Activated CD4-positive, alpha-beta T cell treated with anti-CD3 and anti-CD28 coated beads, Interleukin-2, amount 10 ng/mL, durations not matched to agents 24 days and 14 days (primary cell): ENCODE measurements around the gene ATP5ME. TPM values are rescaled to one million over a fixed set of nuclear protein-coding genes. Genes with fewer than 3 reads are reported as not detected.
A peak's percentile ranks its signal among the peaks of the same experiment; 100 is the strongest.
"Not testable (repeated sequence)": the region's sequence is repeated elsewhere in the genome, so short reads cannot be mapped to it uniquely, and the experiment has no call there.

Experiments used
- DNase-seq: peaks from one replicate; pipeline ENCODE4 v3.0.0; 2022
- H3K27ac Mint-ChIP-seq: one replicate; pipeline ENCODE4 v1.8.0; 2022; ENCODE audit warnings: mild to moderate bottlenecking, mixed read lengths
- H3K27me3 Mint-ChIP-seq: one replicate; pipeline ENCODE4 v1.8.0; 2022; ENCODE audit warnings: mixed read lengths
- H3K36me3 Mint-ChIP-seq: one replicate; pipeline ENCODE4 v1.8.0; 2022; ENCODE audit warnings: low read depth, mild to moderate bottlenecking, mixed read lengths
- H3K4me1 Mint-ChIP-seq: one replicate; pipeline ENCODE4 v1.8.0; 2021; ENCODE audit warnings: mixed read lengths
- H3K4me3 Mint-ChIP-seq: one replicate; pipeline ENCODE4 v1.8.0; 2022; ENCODE audit warnings: mild to moderate bottlenecking, moderate library complexity, mixed read lengths
- H3K9me3 Mint-ChIP-seq: one replicate; pipeline ENCODE4 v1.8.0; 2021; ENCODE audit warnings: mixed read lengths
- intact Hi-C: fragments of 100-400 bp; cut with micrococcal nuclease; formaldehyde crosslinking; loops from one replicate; pipeline ENCODE4 v1.15.1; 2023
- total RNA-seq: library from RNA; stranded (reverse); gene quantifications from 2 replicates; pipeline ENCODE4 v1.2.3, GENCODE V29; 2022

ATP5ME gene
- total RNA-seq, 1 donor from 2014 or later: 232 TPM

DNA sequence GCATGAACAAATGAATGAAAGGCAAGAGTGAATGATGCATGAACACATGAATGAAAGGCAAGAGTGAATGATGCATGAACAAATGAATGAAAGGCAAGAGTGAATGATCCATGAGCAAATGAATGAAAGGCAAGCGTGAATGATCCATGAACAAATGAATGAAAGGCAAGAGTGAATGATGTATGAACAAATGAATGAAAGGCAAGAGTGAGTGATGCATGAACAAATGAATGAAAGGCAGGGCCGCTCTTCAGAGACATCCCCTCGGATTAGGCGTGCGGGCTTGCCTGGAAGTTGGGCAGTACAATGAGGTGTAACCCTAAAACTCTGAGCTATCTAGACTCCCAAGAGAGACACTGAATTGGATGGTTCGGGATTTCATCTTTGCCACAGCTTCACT is 35.3 kb upstream of the ATP5ME start:
- no peaks in the 10 kb centered on the region for H3K9me3 Mint-ChIP-seq
- H3K4me3 Mint-ChIP-seq: no peak overlapping the region
- no peak overlapping the region for H3K27ac Mint-ChIP-seq
- no peak for DNase-seq
- peaks cover 14% of the 10 kb centered on the region for H3K4me1 Mint-ChIP-seq
- peaks cover 5% of the 10 kb centered on the region for H3K36me3 Mint-ChIP-seq
- intact Hi-C loops: no loop called here
- H3K27me3 Mint-ChIP-seq: no peaks in the 10 kb centered on the region

GRCh38 chr4:708631-708933 is 34.5 kb upstream of the ATP5ME start:
- no peak for DNase-seq
- Mint-ChIP-seq H3K4me3 (no peak overlapping the region), H3K36me3 (peaks cover 5% of the 10 kb centered on the region), H3K9me3 (no peaks in the 10 kb centered on the region), H3K27me3 (no peaks in the 10 kb centered on the region), H3K4me1 (peaks cover 14% of the 10 kb centered on the region), H3K27ac (no peak overlapping the region)
- intact Hi-C loops: no loop called here

- intact Hi-C loops: no loop called here
- Mint-ChIP-seq H3K4me3 (no peak overlapping the region), H3K36me3 (peaks cover 5% of the 10 kb centered on the region)
Observed at GRCh38 chr4:707929-708630, 34.0 kb upstream of the ATP5ME start.

GRCh38 chr4:706834-707598 is 32.9 kb upstream of the ATP5ME start:
- Mint-ChIP-seq H3K9me3 (no peaks in the 10 kb centered on the region), H3K36me3 (peaks cover 5% of the 10 kb centered on the region), H3K27ac (no peak overlapping the region), H3K4me3 (no peak overlapping the region), H3K4me1 (peaks cover 14% of the 10 kb centered on the region), H3K27me3 (no peaks in the 10 kb centered on the region)
- intact Hi-C loops: no loop called here
- DNase-seq: no peak

More at GRCh38 chr4:707929-708630, 34.0 kb upstream of the ATP5ME start:
- peaks cover 14% of the 10 kb centered on the region for H3K4me1 Mint-ChIP-seq
- no peak for DNase-seq
- no peak overlapping the region for H3K27ac Mint-ChIP-seq
- H3K9me3 Mint-ChIP-seq: no peaks in the 10 kb centered on the region
- H3K27me3 Mint-ChIP-seq: no peaks in the 10 kb centered on the region

GRCh38 chr4:706083-706633 is 32.1 kb upstream of the ATP5ME start:
- H3K27me3 Mint-ChIP-seq, intact Hi-C loops, H3K9me3 Mint-ChIP-seq, H3K27ac Mint-ChIP-seq, DNase-seq, H3K36me3 Mint-ChIP-seq: not testable (repeated sequence)
- Mint-ChIP-seq H3K4me3 (peak overlapping the region; percentile 91), H3K4me1 (peaks cover 14% of the 10 kb centered on the region)

GRCh38 chr4:705278-706082 is 31.4 kb upstream of the ATP5ME start, which contains the start of gene PCGF3:
PCGF3 (plus strand) TSS chr4:705832; CDS start chr4:733681, 27,849 bp downstream.
- H3K4me1 Mint-ChIP-seq: peaks cover 17% of the 10 kb centered on the region

DNA sequence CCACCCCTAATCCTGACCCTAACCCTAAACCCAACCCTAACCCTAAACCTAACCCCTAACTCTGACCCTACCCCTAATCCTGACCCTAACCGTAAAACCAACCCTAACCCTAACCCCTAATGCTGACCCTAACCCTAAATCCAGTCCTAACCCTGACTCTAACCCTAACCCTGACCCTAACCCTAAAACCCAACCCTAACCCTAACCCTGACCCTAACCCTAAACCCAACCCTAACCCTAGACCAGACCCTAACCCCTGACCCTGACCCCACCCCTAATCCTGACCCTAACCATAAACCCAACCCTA is 30.8 kb upstream of the ATP5ME start:
- H3K27ac Mint-ChIP-seq: peak overlapping the region; percentile 86
- no peaks in the 10 kb centered on the region for H3K9me3 Mint-ChIP-seq
- intact Hi-C loops: loop anchor here (1.0 to 2.0 kb wide), 3 partner anchors 21 to 77 kb away; partner anchors contain the start of genes ATP5ME and MYL5
- H3K36me3 Mint-ChIP-seq: peaks cover 3% of the 10 kb centered on the region
- peak overlapping the region; percentile 91 for H3K4me3 Mint-ChIP-seq
- H3K27me3 Mint-ChIP-seq: no peaks in the 10 kb centered on the region
- DNase-seq: no peak
- peaks cover 20% of the 10 kb centered on the region for H3K4me1 Mint-ChIP-seq

More at GRCh38 chr4:705278-706082, 31.4 kb upstream of the ATP5ME start, which contains the start of gene PCGF3:
- H3K27me3 Mint-ChIP-seq: no peaks in the 10 kb centered on the region
- peak within 1 kb of the TSS; percentile 86 for H3K27ac Mint-ChIP-seq
- peak; percentile 99 for DNase-seq
- peaks cover 5% of the 10 kb centered on the region for H3K36me3 Mint-ChIP-seq
- intact Hi-C loops: loop anchor here (1.0 to 2.0 kb wide), 3 partner anchors 21 to 77 kb away; partner anchors contain the start of genes ATP5ME and MYL5
- peak within 1 kb of the TSS; percentile 91 for H3K4me3 Mint-ChIP-seq
- H3K9me3 Mint-ChIP-seq: no peaks in the 10 kb centered on the region

- no peaks in the 10 kb centered on the region for H3K27me3 Mint-ChIP-seq
- H3K27ac Mint-ChIP-seq: no peak overlapping the region
- H3K9me3 Mint-ChIP-seq: no peaks in the 10 kb centered on the region
- DNase-seq: no peak
- H3K36me3 Mint-ChIP-seq: peaks cover 2% of the 10 kb centered on the region
- peaks cover 22% of the 10 kb centered on the region for H3K4me1 Mint-ChIP-seq
- H3K4me3 Mint-ChIP-seq: peak overlapping the region; percentile 91
- intact Hi-C loops: loop anchor here (2.0 kb wide), 1 partner anchor 30 kb away; the partner anchor contains the start of genes ATP5ME and MYL5
Observed at GRCh38 chr4:704198-704891, 30.3 kb upstream of the ATP5ME start.

GRCh38 chr4:703336-704197 is 29.5 kb upstream of the ATP5ME start:
- H3K27me3 Mint-ChIP-seq: no peaks in the 10 kb centered on the region
- intact Hi-C loops: loop anchor here (2.0 kb wide), 1 partner anchor 29 kb away; the partner anchor contains the start of genes ATP5ME and MYL5
- no peak for DNase-seq
- no peaks in the 10 kb centered on the region for H3K9me3 Mint-ChIP-seq
- no peak overlapping the region for H3K4me3 Mint-ChIP-seq
- peaks cover under 1% of the 10 kb centered on the region for H3K36me3 Mint-ChIP-seq
- H3K27ac Mint-ChIP-seq: no peak overlapping the region
- H3K4me1 Mint-ChIP-seq: peaks cover 22% of the 10 kb centered on the region

- no peak for DNase-seq
- Mint-ChIP-seq H3K36me3 (no peaks in the 10 kb centered on the region), H3K27ac (no peak overlapping the region), H3K9me3 (no peaks in the 10 kb centered on the region), H3K27me3 (no peaks in the 10 kb centered on the region), H3K4me1 (peaks cover 21% of the 10 kb centered on the region), H3K4me3 (no peak overlapping the region)
- intact Hi-C loops: no loop called here
Observed at GRCh38 chr4:702618-703048, 28.6 kb upstream of the ATP5ME start.

- H3K9me3 Mint-ChIP-seq: no peaks in the 10 kb centered on the region
- H3K4me3 Mint-ChIP-seq: no peak overlapping the region
- no peaks in the 10 kb centered on the region for H3K36me3 Mint-ChIP-seq
- H3K27ac Mint-ChIP-seq: peak overlapping the region; percentile 40
- peaks cover 21% of the 10 kb centered on the region for H3K4me1 Mint-ChIP-seq
- intact Hi-C loops: no loop called here
- DNase-seq: no peak
- peaks cover 2% of the 10 kb centered on the region for H3K27me3 Mint-ChIP-seq
Observed at GRCh38 chr4:700587-701264, 26.6 kb upstream of the ATP5ME start.
